ENCODE results near the gene TRIM37.

DNA sequence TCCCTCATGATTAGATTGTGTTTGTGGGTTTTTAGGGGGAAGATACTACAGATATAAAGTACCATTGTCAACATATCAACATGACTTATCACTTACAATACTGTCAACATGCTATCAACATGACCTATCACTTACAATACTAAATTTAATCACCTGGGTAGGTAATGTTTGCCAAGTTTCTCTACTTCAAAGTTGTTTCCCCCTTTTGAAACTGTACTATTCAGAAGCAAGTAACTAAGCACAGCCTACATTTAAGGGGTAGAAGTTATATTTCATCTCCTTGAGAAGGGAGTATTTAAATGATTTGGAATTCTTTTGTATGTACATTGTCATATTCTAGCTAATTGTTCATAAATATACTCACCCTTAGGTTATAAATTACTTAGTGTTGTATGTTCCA is 68.7 kb downstream of the TRIM37 start:
- TF ChIP-seq, protein P1, sequence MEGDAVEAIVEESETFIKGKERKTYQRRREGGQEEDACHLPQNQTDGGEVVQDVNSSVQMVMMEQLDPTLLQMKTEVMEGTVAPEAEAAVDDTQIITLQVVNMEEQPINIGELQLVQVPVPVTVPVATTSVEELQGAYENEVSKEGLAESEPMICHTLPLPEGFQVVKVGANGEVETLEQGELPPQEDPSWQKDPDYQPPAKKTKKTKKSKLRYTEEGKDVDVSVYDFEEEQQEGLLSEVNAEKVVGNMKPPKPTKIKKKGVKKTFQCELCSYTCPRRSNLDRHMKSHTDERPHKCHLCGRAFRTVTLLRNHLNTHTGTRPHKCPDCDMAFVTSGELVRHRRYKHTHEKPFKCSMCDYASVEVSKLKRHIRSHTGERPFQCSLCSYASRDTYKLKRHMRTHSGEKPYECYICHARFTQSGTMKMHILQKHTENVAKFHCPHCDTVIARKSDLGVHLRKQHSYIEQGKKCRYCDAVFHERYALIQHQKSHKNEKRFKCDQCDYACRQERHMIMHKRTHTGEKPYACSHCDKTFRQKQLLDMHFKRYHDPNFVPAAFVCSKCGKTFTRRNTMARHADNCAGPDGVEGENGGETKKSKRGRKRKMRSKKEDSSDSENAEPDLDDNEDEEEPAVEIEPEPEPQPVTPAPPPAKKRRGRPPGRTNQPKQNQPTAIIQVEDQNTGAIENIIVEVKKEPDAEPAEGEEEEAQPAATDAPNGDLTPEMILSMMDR (IDR thresholded peaks at IDR 0.05), result no peak
- TF ChIP-seq POLR2A (IDR thresholded peaks at IDR 0.05), result no peak

All from right lobe of liver (tissue), 4 donors.